Fibroblast of peridontal ligament (primary cell): ENCODE results near the gene DYNC1H1.

ENCODE experiments used
- DNase-seq: peaks from one replicate; pipeline ENCODE4 v3.0.0-alpha.2; 2010; ENCODE audit errors: extremely low read depth

The DYNC1H1 gene

GRCh38 chr14:101964297-101965180 is at the start of gene DYNC1H1:
Gene DYNC1H1, plus strand, starts transcription at chr14:101964573. Its CDS starts 119 bp downstream, at chr14:101964692.
- peak; percentile 89 for DNase-seq

- no peak for DNase-seq
Measured at GRCh38 chr14:101915871-101916815, 48.2 kb upstream of the DYNC1H1 start.

GRCh38 chr14:101916816-101917412 is 47.5 kb upstream of the DYNC1H1 start:
- no peak for DNase-seq

GRCh38 chr14:101917413-101918017 is 46.9 kb upstream of the DYNC1H1 start:
- DNase-seq = no peak

- DNase-seq = peak; percentile 14
Measured at GRCh38 chr14:101918065-101918989, 46.0 kb upstream of the DYNC1H1 start.

GRCh38 chr14:101920271-101920670 is 44.1 kb upstream of the DYNC1H1 start:
- no peak for DNase-seq

- DNase-seq = no peak
Measured at GRCh38 chr14:101922866-101923265, 41.5 kb upstream of the DYNC1H1 start.

GRCh38 chr14:101925152-101925551 is 39.2 kb upstream of the DYNC1H1 start:
- DNase-seq = no peak

GRCh38 chr14:101926085-101926484 is 38.3 kb upstream of the DYNC1H1 start:
- DNase-seq = no peak

- DNase-seq = no peak
Measured at GRCh38 chr14:101926620-101927019, 37.8 kb upstream of the DYNC1H1 start.

GRCh38 chr14:101927859-101928258 is 36.5 kb upstream of the DYNC1H1 start:
- peak; percentile 98 for DNase-seq

- DNase-seq = no peak
Measured at GRCh38 chr14:101928415-101928841, 35.9 kb upstream of the DYNC1H1 start.

GRCh38 chr14:101929096-101929495 is 35.3 kb upstream of the DYNC1H1 start:
- DNase-seq = no peak

GRCh38 chr14:101929946-101930345 is 34.4 kb upstream of the DYNC1H1 start:
- no peak for DNase-seq

GRCh38 chr14:101932673-101933072 is 31.7 kb upstream of the DYNC1H1 start:
- peak; percentile 21 for DNase-seq

- DNase-seq = no peak
Measured at GRCh38 chr14:101933209-101933608, 31.2 kb upstream of the DYNC1H1 start.

GRCh38 chr14:101934601-101935150 is 29.7 kb upstream of the DYNC1H1 start:
- no peak for DNase-seq

- no peak for DNase-seq
Measured at GRCh38 chr14:101937926-101938767, 26.2 kb upstream of the DYNC1H1 start.

GRCh38 chr14:101939646-101940170 is 24.7 kb upstream of the DYNC1H1 start:
- DNase-seq = no peak
